ENCODE measurements around the gene KIRREL3. TPM values are rescaled to one million over a fixed set of nuclear protein-coding genes. Genes with fewer than 3 reads are reported as not detected.

Gene KIRREL3
- total and polyA plus RNA-seq, 9 of the 15 experiments (the other 6 are each of a cell fraction or from before 2014, with no cell fraction given): 0.04 to 0.10 TPM; not detected in 7

- TF ChIP-seq, protein P1, sequence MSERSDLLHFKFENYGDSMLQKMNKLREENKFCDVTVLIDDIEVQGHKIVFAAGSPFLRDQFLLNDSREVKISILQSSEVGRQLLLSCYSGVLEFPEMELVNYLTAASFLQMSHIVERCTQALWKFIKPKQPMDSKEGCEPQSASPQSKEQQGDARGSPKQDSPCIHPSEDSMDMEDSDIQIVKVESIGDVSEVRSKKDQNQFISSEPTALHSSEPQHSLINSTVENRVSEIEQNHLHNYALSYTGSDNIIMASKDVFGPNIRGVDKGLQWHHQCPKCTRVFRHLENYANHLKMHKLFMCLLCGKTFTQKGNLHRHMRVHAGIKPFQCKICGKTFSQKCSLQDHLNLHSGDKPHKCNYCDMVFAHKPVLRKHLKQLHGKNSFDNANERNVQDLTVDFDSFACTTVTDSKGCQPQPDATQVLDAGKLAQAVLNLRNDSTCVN (CRISPR knock-in tag; IDR thresholded peaks at IDR 0.05): no peak
- no peak for TF ChIP-seq MAZ (CRISPR knock-in tag; conservative IDR thresholded peaks at IDR 0.05 in 1 of 2, IDR thresholded peaks at IDR 0.05 in 1 of 2)
- no peak for TF ChIP-seq ZBTB34 (CRISPR knock-in tag; IDR thresholded peaks at IDR 0.05)
- TF ChIP-seq ZNF224 (CRISPR knock-in tag; IDR thresholded peaks at IDR 0.05): no peak
- TF ChIP-seq SMARCB1 (IDR thresholded peaks at IDR 0.05; ENCODE audit: insufficient read length, low read depth): no peak
- 0 out of 2 replicates have a peak, but pooled peaks have one; percentile 39 for TF ChIP-seq MTA3 (IDR thresholded peaks at IDR 0.05; ENCODE audit: borderline replicate concordance)
- 0 out of 2 replicates have a peak, but pooled peaks have one; percentile 40 for TF ChIP-seq SPI1 (IDR thresholded peaks at IDR 0.05; ENCODE audit: borderline replicate concordance, low read depth, low read length)
- TF ChIP-seq HMG20B (CRISPR knock-in tag; IDR thresholded peaks at IDR 0.05): no peak
- peak; percentile 17 to 48; a peak in 1 of 4 replicates for TF ChIP-seq FOXK2 (conservative IDR thresholded peaks at IDR 0.05 in 1 of 2, IDR thresholded peaks at IDR 0.05 in 1 of 2; ENCODE audit: low read depth in 2 of 2)
- TF ChIP-seq, protein P2, sequence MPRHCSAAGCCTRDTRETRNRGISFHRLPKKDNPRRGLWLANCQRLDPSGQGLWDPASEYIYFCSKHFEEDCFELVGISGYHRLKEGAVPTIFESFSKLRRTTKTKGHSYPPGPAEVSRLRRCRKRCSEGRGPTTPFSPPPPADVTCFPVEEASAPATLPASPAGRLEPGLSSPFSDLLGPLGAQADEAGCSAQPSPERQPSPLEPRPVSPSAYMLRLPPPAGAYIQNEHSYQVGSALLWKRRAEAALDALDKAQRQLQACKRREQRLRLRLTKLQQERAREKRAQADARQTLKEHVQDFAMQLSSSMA (CRISPR knock-in tag; IDR thresholded peaks at IDR 0.05): no peak
- TF ChIP-seq YBX1 (IDR thresholded peaks at IDR 0.05): no peak
- no peak for TF ChIP-seq TGIF2 (CRISPR knock-in tag; IDR thresholded peaks at IDR 0.05)
- TF ChIP-seq ZNF311 (CRISPR knock-in tag; IDR thresholded peaks at IDR 0.05): no peak
- no peak for TF ChIP-seq ZNF347 (CRISPR knock-in tag; IDR thresholded peaks at IDR 0.05; ENCODE audit: low read depth)
- TF ChIP-seq GATA2 (CRISPR knock-in tag; IDR thresholded peaks at IDR 0.05): no peak
- TF ChIP-seq, protein P3, sequence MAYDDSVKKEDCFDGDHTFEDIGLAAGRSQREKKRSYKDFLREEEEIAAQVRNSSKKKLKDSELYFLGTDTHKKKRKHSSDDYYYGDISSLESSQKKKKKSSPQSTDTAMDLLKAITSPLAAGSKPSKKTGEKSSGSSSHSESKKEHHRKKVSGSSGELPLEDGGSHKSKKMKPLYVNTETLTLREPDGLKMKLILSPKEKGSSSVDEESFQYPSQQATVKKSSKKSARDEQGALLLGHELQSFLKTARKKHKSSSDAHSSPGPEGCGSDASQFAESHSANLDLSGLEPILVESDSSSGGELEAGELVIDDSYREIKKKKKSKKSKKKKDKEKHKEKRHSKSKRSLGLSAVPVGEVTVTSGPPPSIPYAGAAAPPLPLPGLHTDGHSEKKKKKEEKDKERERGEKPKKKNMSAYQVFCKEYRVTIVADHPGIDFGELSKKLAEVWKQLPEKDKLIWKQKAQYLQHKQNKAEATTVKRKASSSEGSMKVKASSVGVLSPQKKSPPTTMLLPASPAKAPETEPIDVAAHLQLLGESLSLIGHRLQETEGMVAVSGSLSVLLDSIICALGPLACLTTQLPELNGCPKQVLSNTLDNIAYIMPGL (CRISPR knock-in tag; IDR thresholded peaks at IDR 0.05): no peak
- no peak for TF ChIP-seq PHF21A (IDR thresholded peaks at IDR 0.05; ENCODE audit: borderline replicate concordance, low read depth)
- TF ChIP-seq GATAD2B (IDR thresholded peaks at IDR 0.05; ENCODE audit: borderline replicate concordance): 0 out of 2 replicates have a peak, but pooled peaks have one; percentile 17
- TF ChIP-seq PCBP1 (IDR thresholded peaks at IDR 0.05; ENCODE audit: low read depth, low read length, poor library complexity, severe bottlenecking): no peak
- TF ChIP-seq MITF (IDR thresholded peaks at IDR 0.05): no peak
- TF ChIP-seq EZH2 (IDR thresholded peaks at IDR 0.05; ENCODE audit: borderline replicate concordance, low read depth, low read length): no peak
Measured at GRCh38 chr11:126480410-126481302, 519.9 kb downstream of the KIRREL3 start (continued).

Data from K562 (cell line).